Right lobe of liver (tissue), 6 donors: ENCODE data around the gene DNAJC16. TPM values are rescaled to one million over a fixed set of nuclear protein-coding genes. Genes with fewer than 3 reads are reported as not detected.
A peak's percentile ranks its signal among the peaks of the same experiment; 100 is the strongest.

Experiments
- ATAC-seq, 4 donors: fragments of 200-7000 bp; cut with Tn5 transposase; one replicate each; pipeline ENCODE4 v1.9.1; 2020; ENCODE audit warnings: mild to moderate bottlenecking in 4 of 4, moderate library complexity in 4 of 4
- DNase-seq, 3 donors: peaks; one replicate each; pipeline ENCODE4 v3.0.0-alpha.2; 2020
- H3K27ac ChIP-seq, 3 donors: fragments of 200-600 bp; one replicate each; pipeline ENCODE4 v1.8.0; 2022
- H3K27me3 ChIP-seq, 2 donors: fragments of 200-600 bp; one replicate each; pipeline ENCODE4 v1.8.0; 2022
- H3K36me3 ChIP-seq, 4 donors: fragments of 200-600 bp; sonication (generic) in 1 of 4; one replicate each; pipeline versions ENCODE4 v1.5.1 to v1.8.0; 2017 to 2022; ENCODE audit warnings: control low read depth in 1 of 4
- H3K4me1 ChIP-seq, 4 donors: fragments of 200-600 bp; sonication (generic) in 1 of 4; one replicate each; pipeline versions ENCODE4 v1.5.1 to v1.8.0; 2017 to 2022; ENCODE audit warnings: control low read depth in 1 of 4
- H3K4me3 ChIP-seq, 3 donors: fragments of 200-600 bp; one replicate each; pipeline ENCODE4 v1.8.0; 2022
- H3K9me3 ChIP-seq, 4 donors: fragments of 200-600 bp; sonication (generic) in 1 of 4; one replicate each; pipeline versions ENCODE4 v1.5.1 to v1.8.0; 2017 to 2022; ENCODE audit warnings: control low read depth in 1 of 4
- CTCF ChIP-seq, 4 donors: fragments of 200-600 bp in 3 of 4; fragments of 450-650 bp in 1 of 4; IDR thresholded peaks; one replicate each; pipeline versions ENCODE4 v1.5.1 to v1.8.0; 2016 to 2022; ENCODE audit warnings: antibody characterized with exemption in 4 of 4, mild to moderate bottlenecking in 2 of 4
- POLR2A ChIP-seq: fragments of 450-650 bp; IDR thresholded peaks from one replicate; pipeline ENCODE4 v1.6.1; 2017; ENCODE audit warnings: antibody characterized with exemption, mild to moderate bottlenecking
- WGBS: methylation state at CpG from one replicate; pipeline ENCODE4 v1.1.6; 2018; ENCODE audit warnings: low coverage, low lambda C conversion rate; ENCODE audit not compliant: insufficient coverage; ENCODE audit errors: missing lambda C conversion rate; 5-methylcytosine and 5-hydroxymethylcytosine counted together
- intact Hi-C, 2 donors: fragments of 100-400 bp; cut with DNase I; formaldehyde crosslinking; loops; one replicate each; pipeline versions ENCODE4 v1.11.2 to v1.14.1; 2022
- total RNA-seq, 6 experiments: library from RNA; depleted of rRNA in 2 of 6; stranded (reverse); fragments of >200 nt in 2 of 6; fragmentation: NEBNext Ultra II Directional in 3 of 6; extraction: Animal tissue kit (Norgen Biotek cat#: 25700) in 3 of 6; gene quantifications; one replicate each; pipeline versions ENCODE4 v1.1.0 to v1.2.4, GENCODE V29; 2016 to 2023
- donor health status: DM: no; HTN: yes; CAD: no.
- donor health status: DM: no; HTN: no; CAD: no.
- donor health status: DM: no; HTN: no; CAD: no.
- donor health status: DM: no; HTN: yes; CAD: no.
- donor health status: DM: no; HTN: yes; CAD: no.

Gene DNAJC16
- total RNA-seq, 6 experiments from 2014 or later, result 8.4 to 15.0 (median 11.9) TPM

GRCh38 chr1:15617173-15618076 is 90.8 kb downstream of the DNAJC16 start, which contains the start of gene DDI2:
DDI2 (plus strand) TSS chr1:15617458; CDS start chr1:15617671, 213 bp downstream.
- WGBS, result 0% methylated on average over 29 of the region's 86 CpGs
- DNase-seq (peak; percentile 96 to 98 (median 97)), ATAC-seq (peak; percentile 85 to 92 (median 86))
- intact Hi-C loops, result no loop called here
- Histone ChIP-seq H3K27ac (peak within 1 kb of the TSS; percentile 86 to 96 (median 95)), H3K36me3 (no peaks in the 10 kb centered on the region), H3K9me3 (no peaks in the 10 kb centered on the region), H3K4me1 (peaks cover 0 to 47% (median 16%) of the 10 kb centered on the region in 4 donors), H3K27me3 (no peaks in the 10 kb centered on the region), H3K4me3 (peak within 1 kb of the TSS; percentile 95 to 100 (median 99))
- TF ChIP-seq CTCF (IDR thresholded peaks at IDR 0.05) (no peak), POLR2A (peak; percentile 97)

- DNase-seq, result no peak
- ATAC-seq, result peak; percentile 40 to 54 (median 48)
These were observed 91.5 kb downstream of the DNAJC16 start for GRCh38 chr1:15618077-15618654.

GRCh38 chr1:15618655-15619525 is 92.2 kb downstream of the DNAJC16 start:
- no peaks in the 10 kb centered on the region for H3K9me3 ChIP-seq
- WGBS, result 20% methylated on average over 23 of the region's 26 CpGs
- TF ChIP-seq POLR2A (peak; percentile 62), CTCF (IDR thresholded peaks at IDR 0.05) (peak in 1 of 4 donors; percentile 5)
- ATAC-seq (peak; percentile 41 to 62 (median 46)), DNase-seq (no peak)
- peak overlapping the region; percentile 86 to 96 (median 95) for H3K27ac ChIP-seq
- H3K4me3 ChIP-seq, result peak overlapping the region; percentile 95 to 100 (median 99)
- H3K4me1 ChIP-seq, result peaks cover 0 to 58% (median 21%) of the 10 kb centered on the region in 4 donors
- intact Hi-C loops, result no loop called here
- H3K36me3 ChIP-seq, result no peaks in the 10 kb centered on the region
- H3K27me3 ChIP-seq, result no peaks in the 10 kb centered on the region

More at GRCh38 chr1:15618077-15618654, 91.5 kb downstream of the DNAJC16 start:
- no peaks in the 10 kb centered on the region for H3K27me3 ChIP-seq
- intact Hi-C loops, result no loop called here
- H3K9me3 ChIP-seq, result no peaks in the 10 kb centered on the region
- WGBS, result 0% methylated on average over 8 of the region's 8 CpGs
- peak overlapping the region; percentile 86 to 96 (median 95) for H3K27ac ChIP-seq
- TF ChIP-seq POLR2A (no peak), CTCF (IDR thresholded peaks at IDR 0.05) (no peak)
- H3K4me1 ChIP-seq, result peaks cover 0 to 53% (median 19%) of the 10 kb centered on the region in 4 donors
- H3K4me3 ChIP-seq, result peak overlapping the region; percentile 95 to 100 (median 99)
- no peaks in the 10 kb centered on the region for H3K36me3 ChIP-seq

GRCh38 chr1:15620155-15620545 is 93.5 kb downstream of the DNAJC16 start:
- Histone ChIP-seq H3K27ac (peak overlapping the region; percentile 86 to 96 (median 95)), H3K36me3 (no peaks in the 10 kb centered on the region), H3K4me1 (peaks cover 0 to 71% (median 23%) of the 10 kb centered on the region in 4 donors), H3K4me3 (peak overlapping the region in 2 of 3 donors; percentile 99 to 100), H3K27me3 (no peaks in the 10 kb centered on the region), H3K9me3 (no peaks in the 10 kb centered on the region)
- intact Hi-C loops, result no loop called here
- TF ChIP-seq CTCF (IDR thresholded peaks at IDR 0.05) (no peak), POLR2A (no peak)
- ATAC-seq (peak in 1 of 4 donors; percentile 2), DNase-seq (no peak)
- 0% methylated on average over 1 of the region's 1 CpG for WGBS
